Measurements from ENCODE around the gene PLA2G2F.

DNA sequence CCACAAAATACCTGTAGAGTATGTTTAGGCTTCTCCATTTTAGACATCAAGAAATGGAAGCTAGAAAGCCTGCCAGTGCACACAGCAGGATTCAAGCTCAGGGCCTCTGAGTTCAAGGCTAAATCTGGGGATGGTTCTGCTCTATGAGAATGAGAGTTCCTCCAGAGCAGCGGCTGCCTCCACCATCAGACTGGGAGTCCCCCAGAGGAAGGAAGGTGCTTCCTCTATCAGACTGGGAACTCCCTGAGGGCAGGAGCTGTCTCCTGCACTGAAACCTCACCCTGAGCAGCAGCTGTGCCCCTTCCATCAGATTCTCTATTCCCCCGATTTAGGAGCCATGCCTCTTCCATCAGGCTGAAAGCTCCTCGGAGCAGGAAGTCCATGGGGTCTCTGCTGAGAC is 49.0 kb upstream of the PLA2G2F start:
- TF ChIP-seq, protein P1, sequence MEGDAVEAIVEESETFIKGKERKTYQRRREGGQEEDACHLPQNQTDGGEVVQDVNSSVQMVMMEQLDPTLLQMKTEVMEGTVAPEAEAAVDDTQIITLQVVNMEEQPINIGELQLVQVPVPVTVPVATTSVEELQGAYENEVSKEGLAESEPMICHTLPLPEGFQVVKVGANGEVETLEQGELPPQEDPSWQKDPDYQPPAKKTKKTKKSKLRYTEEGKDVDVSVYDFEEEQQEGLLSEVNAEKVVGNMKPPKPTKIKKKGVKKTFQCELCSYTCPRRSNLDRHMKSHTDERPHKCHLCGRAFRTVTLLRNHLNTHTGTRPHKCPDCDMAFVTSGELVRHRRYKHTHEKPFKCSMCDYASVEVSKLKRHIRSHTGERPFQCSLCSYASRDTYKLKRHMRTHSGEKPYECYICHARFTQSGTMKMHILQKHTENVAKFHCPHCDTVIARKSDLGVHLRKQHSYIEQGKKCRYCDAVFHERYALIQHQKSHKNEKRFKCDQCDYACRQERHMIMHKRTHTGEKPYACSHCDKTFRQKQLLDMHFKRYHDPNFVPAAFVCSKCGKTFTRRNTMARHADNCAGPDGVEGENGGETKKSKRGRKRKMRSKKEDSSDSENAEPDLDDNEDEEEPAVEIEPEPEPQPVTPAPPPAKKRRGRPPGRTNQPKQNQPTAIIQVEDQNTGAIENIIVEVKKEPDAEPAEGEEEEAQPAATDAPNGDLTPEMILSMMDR (conservative IDR thresholded peaks at IDR 0.05) = no peak
- TF ChIP-seq EZH2 (IDR thresholded peaks at IDR 0.05; ENCODE audit: low read depth) = no peak

All from PC-9 (cell line).